NCI-H2227 (cell line): ENCODE measurements around the gene OR2J3.
"Not testable (repeated sequence)": the region's sequence is repeated elsewhere in the genome, so short reads cannot be mapped to it uniquely, and the experiment has no call there.

Source experiments
- DNase-seq: peaks from one replicate; lab custom pipeline; 2025; ENCODE audit not compliant: unreplicated experiment; lab: John Stamatoyannopoulos, UW

Gene OR2J3

GRCh38 chr6:29159922-29160321 is 52.1 kb downstream of the OR2J3 start:
- DNase-seq = not testable (repeated sequence)
